Left lung (tissue), 10 donors: Measurements from ENCODE around the gene NEDD9. TPM values are rescaled to one million over a fixed set of nuclear protein-coding genes. Genes with fewer than 3 reads are reported as not detected.

Experiments used
- ATAC-seq: fragments of 200-7000 bp; cut with Tn5 transposase; one replicate; pipeline ENCODE4 v1.9.1; 2020; ENCODE audit warnings: moderate library complexity
- DNase-seq, 4 donors: peaks; one replicate each; pipeline ENCODE4 v3.0.0-alpha.2; 2013 to 2020
- H3K27ac ChIP-seq, 2 donors: fragments of 200-600 bp; sonication (generic) in 1 of 2; one replicate each; pipeline versions ENCODE4 v1.5.0 to v1.8.0; 2020 to 2021
- H3K27me3 ChIP-seq, 2 donors: fragments of 200-600 bp; sonication (generic) in 1 of 2; one replicate each; pipeline versions ENCODE4 v1.5.0 to v1.8.0; 2020 to 2021
- H3K36me3 ChIP-seq, 2 donors: fragments of 200-600 bp; sonication (generic) in 1 of 2; one replicate each; pipeline versions ENCODE4 v1.5.0 to v1.8.0; 2020 to 2021
- H3K4me1 ChIP-seq, 2 donors: fragments of 200-600 bp; one replicate each; pipeline ENCODE4 v1.8.0; 2021
- H3K4me3 ChIP-seq, 2 donors: fragments of 200-600 bp; sonication (generic) in 1 of 2; one replicate each; pipeline versions ENCODE4 v1.5.0 to v1.8.0; 2020 to 2021; ENCODE audit warnings: mild to moderate bottlenecking in 1 of 2
- H3K9me3 ChIP-seq, 2 donors: fragments of 200-600 bp; sonication (generic) in 1 of 2; one replicate each; pipeline versions ENCODE4 v1.5.0 to v1.8.0; 2020 to 2021
- intact Hi-C, 2 donors: fragments of 100-400 bp; cut with DNase I; formaldehyde crosslinking; loops; one replicate each; pipeline versions ENCODE4 v1.11.2 to v1.14.2; 2022
- polyA plus RNA-seq, 6 donors: library from polyadenylated mRNA; unstranded; fragments of 120-200 nt; gene quantifications; one replicate each; pipeline ENCODE4 v1.2.1, GENCODE V29; 2013; ENCODE audit not compliant: insufficient read length in 6 of 6
- total RNA-seq, 2 donors: library from RNA; stranded (reverse); fragmentation: NEBNext Ultra II Directional; extraction: Animal tissue kit (Norgen Biotek cat#: 25700); gene quantifications; one replicate each; pipeline ENCODE4 v1.2.1, GENCODE V29; 2021
- TF ChIP-seq, protein P1 (sequence below), 2 donors: fragments of 200-600 bp; sonication (generic) in 1 of 2; IDR thresholded peaks; one replicate each; pipeline versions ENCODE4 v1.5.0 to v1.8.0; 2021; ENCODE audit warnings: antibody characterized with exemption in 2 of 2
- donor health status: DM: no; HTN: yes; CAD: no.
- donor health status: DM: no; HTN: no; CAD: no.

The NEDD9 gene
- total and polyA plus RNA-seq, 8 donors = 54.3 to 193 (median 59.5) TPM

DNA sequence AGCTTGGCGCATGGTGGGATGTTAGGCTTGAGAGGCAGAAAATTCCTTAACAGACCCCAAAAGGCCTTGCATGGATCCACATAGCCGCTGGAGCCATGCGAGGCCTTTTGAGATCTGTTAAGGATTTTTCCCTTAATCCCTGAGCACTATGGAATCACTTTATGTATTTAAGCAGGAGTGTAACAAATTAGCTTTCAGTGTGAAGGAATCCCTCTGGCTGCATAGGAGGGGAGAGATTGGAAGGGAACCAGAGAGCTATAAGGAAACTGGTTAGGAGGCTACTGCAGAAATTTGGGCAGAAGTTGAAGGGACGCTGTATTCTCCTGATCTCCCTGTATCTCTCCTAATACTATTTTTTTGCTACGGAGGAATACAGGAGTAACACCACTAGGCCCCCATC, 23.1 kb upstream of the NEDD9 start:
- TF ChIP-seq, protein P1, sequence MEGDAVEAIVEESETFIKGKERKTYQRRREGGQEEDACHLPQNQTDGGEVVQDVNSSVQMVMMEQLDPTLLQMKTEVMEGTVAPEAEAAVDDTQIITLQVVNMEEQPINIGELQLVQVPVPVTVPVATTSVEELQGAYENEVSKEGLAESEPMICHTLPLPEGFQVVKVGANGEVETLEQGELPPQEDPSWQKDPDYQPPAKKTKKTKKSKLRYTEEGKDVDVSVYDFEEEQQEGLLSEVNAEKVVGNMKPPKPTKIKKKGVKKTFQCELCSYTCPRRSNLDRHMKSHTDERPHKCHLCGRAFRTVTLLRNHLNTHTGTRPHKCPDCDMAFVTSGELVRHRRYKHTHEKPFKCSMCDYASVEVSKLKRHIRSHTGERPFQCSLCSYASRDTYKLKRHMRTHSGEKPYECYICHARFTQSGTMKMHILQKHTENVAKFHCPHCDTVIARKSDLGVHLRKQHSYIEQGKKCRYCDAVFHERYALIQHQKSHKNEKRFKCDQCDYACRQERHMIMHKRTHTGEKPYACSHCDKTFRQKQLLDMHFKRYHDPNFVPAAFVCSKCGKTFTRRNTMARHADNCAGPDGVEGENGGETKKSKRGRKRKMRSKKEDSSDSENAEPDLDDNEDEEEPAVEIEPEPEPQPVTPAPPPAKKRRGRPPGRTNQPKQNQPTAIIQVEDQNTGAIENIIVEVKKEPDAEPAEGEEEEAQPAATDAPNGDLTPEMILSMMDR (IDR thresholded peaks at IDR 0.05) = no peak
- no peak for ATAC-seq
- H3K9me3 ChIP-seq = no peaks in the 10 kb centered on the region
- H3K4me3 ChIP-seq = no peak overlapping the region
- intact Hi-C loops = no loop called here
- no peaks in the 10 kb centered on the region for H3K27me3 ChIP-seq
- no peaks in the 10 kb centered on the region for H3K36me3 ChIP-seq
- H3K4me1 ChIP-seq = peaks cover 10 to 31% of the 10 kb centered on the region in 2 donors
- H3K27ac ChIP-seq = no peak overlapping the region
- no peak for DNase-seq

DNA sequence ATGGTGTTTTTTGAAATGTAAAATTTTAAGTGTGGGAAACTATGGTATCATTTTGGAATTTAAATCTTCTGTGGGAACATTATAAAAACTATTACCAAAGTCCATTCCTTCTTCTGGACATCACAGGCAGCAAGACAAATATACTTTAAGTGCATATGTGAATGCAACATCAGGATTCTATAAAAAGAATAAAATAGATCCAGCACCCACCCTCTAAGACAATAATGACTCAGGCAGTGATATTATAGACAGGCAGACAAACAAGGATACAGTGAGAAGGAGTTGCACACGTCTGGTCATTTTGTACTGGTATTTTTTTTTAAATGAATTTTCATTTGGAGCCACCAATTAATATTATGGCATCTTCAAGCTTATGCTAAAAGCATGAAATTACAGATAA, 21.1 kb upstream of the NEDD9 start:
- TF ChIP-seq, protein P1 (IDR thresholded peaks at IDR 0.05) = no peak
- H3K36me3 ChIP-seq = no peaks in the 10 kb centered on the region
- ATAC-seq (no peak), DNase-seq (no peak)
- intact Hi-C loops = no loop called here
- no peak overlapping the region for H3K27ac ChIP-seq
- H3K4me3 ChIP-seq = no peak overlapping the region
- peaks cover 10 to 23% of the 10 kb centered on the region in 2 donors for H3K4me1 ChIP-seq
- H3K27me3 ChIP-seq = no peaks in the 10 kb centered on the region
- no peaks in the 10 kb centered on the region for H3K9me3 ChIP-seq

DNA sequence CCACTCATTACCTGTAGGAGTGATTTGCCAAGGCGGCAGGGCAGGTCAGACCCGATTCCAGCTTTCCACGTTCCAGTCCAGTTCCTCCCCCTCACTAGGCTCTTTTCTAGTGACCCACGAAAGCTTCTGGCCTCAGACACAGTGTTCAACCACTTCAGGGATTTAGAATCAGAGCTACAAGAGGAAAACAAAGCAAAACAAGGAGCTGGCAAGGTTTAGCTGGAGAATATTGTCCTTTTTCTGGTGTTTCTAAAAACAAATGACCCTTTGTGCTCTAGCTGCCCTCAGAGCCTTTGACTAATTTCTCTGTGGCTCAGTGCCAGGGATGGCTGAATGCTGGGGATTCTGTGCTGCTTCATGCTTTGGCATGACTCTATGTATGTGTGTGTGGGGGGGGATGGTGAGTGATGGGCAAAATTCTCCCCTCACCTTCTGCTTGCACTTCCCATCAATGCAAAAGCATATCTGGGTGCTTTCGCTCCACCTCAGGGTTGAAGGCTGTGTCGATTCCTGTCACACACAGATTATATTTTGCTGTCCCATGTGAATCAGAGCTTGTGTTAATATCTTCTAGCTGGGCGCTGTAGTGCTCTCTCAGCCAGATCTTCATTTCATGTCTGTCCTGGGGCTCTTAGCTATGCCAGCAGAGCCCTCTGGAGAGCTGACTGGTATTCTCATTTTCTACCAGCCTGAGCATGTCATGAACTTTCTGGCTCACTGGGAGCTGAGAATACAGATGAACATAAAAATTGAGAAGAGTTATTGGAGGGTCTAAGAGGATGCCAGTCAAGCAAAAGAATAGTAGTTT, 19.3 kb upstream of the NEDD9 start:
- H3K4me3 ChIP-seq = no peak overlapping the region
- H3K36me3 ChIP-seq = no peaks in the 10 kb centered on the region
- intact Hi-C loops = no loop called here
- no peaks in the 10 kb centered on the region for H3K27me3 ChIP-seq
- H3K4me1 ChIP-seq = peaks cover 10 to 16% of the 10 kb centered on the region in 2 donors
- peak overlapping the region; percentile 29 to 38 for H3K27ac ChIP-seq
- TF ChIP-seq, protein P1 (IDR thresholded peaks at IDR 0.05) = no peak
- DNase-seq (no peak), ATAC-seq (peak; percentile 74)
- H3K9me3 ChIP-seq = no peaks in the 10 kb centered on the region

DNA sequence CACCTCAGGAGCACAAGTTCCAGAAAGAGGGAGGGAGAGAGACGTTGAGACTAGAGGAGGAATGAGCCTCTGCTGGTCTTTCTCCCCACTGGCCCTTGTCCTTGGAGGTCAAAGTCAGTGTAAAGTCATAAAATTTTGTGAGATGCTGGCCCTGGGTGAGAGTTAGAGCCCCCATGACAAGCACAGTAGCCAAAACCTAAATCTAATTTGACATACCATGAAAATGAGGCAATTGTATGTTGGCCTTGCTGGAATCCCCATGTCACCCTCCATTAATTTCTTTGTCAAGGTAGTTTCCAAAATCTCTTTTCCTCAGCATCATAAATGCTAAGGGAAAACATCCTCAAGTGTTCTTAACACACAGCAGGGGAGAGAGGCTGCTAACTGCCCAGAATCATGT, 17.6 kb upstream of the NEDD9 start:
- no peaks in the 10 kb centered on the region for H3K9me3 ChIP-seq
- no peak overlapping the region for H3K27ac ChIP-seq
- ATAC-seq = no peak
- TF ChIP-seq, protein P1 (IDR thresholded peaks at IDR 0.05) = no peak
- no peaks in the 10 kb centered on the region for H3K36me3 ChIP-seq
- H3K27me3 ChIP-seq = no peaks in the 10 kb centered on the region
- H3K4me3 ChIP-seq = no peak overlapping the region
- intact Hi-C loops = no loop called here
- H3K4me1 ChIP-seq = peaks cover 10 to 21% of the 10 kb centered on the region in 2 donors
- no peak for DNase-seq

DNA sequence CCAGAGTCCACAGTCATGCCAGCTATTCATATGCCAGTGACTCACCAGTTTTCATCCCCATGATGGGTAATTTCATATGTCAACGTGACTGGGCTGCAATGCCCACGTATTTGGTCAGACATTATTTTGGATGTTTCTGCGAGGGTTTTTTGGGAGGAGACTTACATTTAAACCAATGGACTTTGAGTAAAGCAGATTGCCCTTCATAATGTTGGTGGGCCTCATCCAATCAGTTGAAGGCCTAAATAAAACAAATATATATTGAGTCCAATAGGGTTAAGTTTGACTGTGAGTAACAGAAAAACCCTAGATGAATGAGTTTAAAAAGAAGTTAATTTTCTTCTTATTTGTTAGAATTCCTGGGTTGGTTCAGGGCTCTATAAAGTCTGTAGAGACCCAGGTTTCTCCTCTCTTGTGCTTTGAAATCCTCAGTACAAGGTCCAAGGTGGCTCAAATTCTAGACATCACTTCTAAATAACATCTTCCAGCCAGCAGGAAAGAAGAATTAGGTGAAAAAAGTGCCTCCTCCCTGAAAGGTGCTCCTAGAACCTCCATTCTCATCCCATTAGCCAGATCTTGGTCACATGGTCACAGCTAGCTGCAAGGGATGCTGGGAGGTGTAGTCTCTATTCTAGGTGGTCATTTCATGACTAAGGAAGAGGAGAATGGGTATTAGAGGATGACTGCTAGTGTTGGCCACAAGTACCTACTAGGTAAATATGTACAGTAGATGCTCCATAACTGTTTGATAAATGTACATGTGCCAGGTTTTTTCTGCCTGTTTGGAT, 16.7 kb upstream of the NEDD9 start:
- H3K27ac ChIP-seq = no peak overlapping the region
- H3K4me1 ChIP-seq = peaks cover 10 to 21% of the 10 kb centered on the region in 2 donors
- no peaks in the 10 kb centered on the region for H3K36me3 ChIP-seq
- TF ChIP-seq, protein P1 (IDR thresholded peaks at IDR 0.05) = no peak
- no peaks in the 10 kb centered on the region for H3K9me3 ChIP-seq
- intact Hi-C loops = no loop called here
- DNase-seq = no peak
- no peaks in the 10 kb centered on the region for H3K27me3 ChIP-seq
- no peak overlapping the region for H3K4me3 ChIP-seq
- no peak for ATAC-seq
